IMR-90 (cell line): ENCODE data around the gene COL13A1. TPM values are rescaled to one million over a fixed set of nuclear protein-coding genes. Genes with fewer than 3 reads are reported as not detected.

ENCODE experiments used
- ATAC-seq: fragments of 200-7000 bp; cut with Tn5 transposase; 2 replicates; pipeline ENCODE4 v1.9.1; 2020; ENCODE audit warnings: low read depth, mild to moderate bottlenecking, moderate library complexity
- BruUV-seq: library from RNA; stranded (reverse); fragments of 400-500 nt; replicated peaks from 2 replicates; lab custom pipeline; 2021; lab: Mats Ljungman, UMichigan
- CTCF ChIA-PET: fragments of 300-600 bp; formaldehyde crosslinking; extraction: SDS; loops from one replicate; lab custom pipeline; 2021; ENCODE audit warnings: antibody characterized with exemption; lab: Yijun Ruan, JAX
- POLR2A ChIA-PET: fragments of 300-600 bp; sonication (Branson Sonifier 250); formaldehyde crosslinking; loops from one replicate; lab custom pipeline; 2022; ENCODE audit warnings: antibody characterized with exemption; ENCODE audit not compliant: unreplicated experiment; lab: Charles Lee
- DNase-seq: peaks from one replicate; pipeline ENCODE4 v3.0.0; 2013
- H2AFZ ChIP-seq: replicated peaks from 2 replicates; pipeline ENCODE3; 2013; ENCODE audit warnings: low read length, mild to moderate bottlenecking; ENCODE audit not compliant: poor library complexity
- H2AK5ac ChIP-seq: 2 replicates; pipeline ENCODE4 v1.6.1; 2013; ENCODE audit warnings: low read depth, low read length, inconsistent platforms
- H2AK9ac ChIP-seq: replicated peaks from 2 replicates; pipeline ENCODE3; 2013; ENCODE audit warnings: mild to moderate bottlenecking, low read depth, low read length, moderate library complexity; ENCODE audit not compliant: poor library complexity
- H2BK120ac ChIP-seq: 2 replicates; pipeline ENCODE4 v1.6.1; 2013; ENCODE audit warnings: low read depth, low read length, inconsistent platforms
- H2BK15ac ChIP-seq: 3 replicates; pipeline ENCODE4 v1.6.1; 2013; ENCODE audit warnings: low read depth, low read length, inconsistent platforms
- H2BK20ac ChIP-seq: 2 replicates; pipeline ENCODE4 v1.6.1; 2013; ENCODE audit warnings: low read depth, mild to moderate bottlenecking, inconsistent platforms, low read length, moderate library complexity
- H2BK5ac ChIP-seq: 2 replicates; pipeline ENCODE4 v1.6.1; 2013; ENCODE audit warnings: mild to moderate bottlenecking, low read depth, low read length, inconsistent platforms; ENCODE audit not compliant: poor library complexity, severe bottlenecking
- H3K14ac ChIP-seq: replicated peaks from 2 replicates; pipeline ENCODE4 v1.6.1; 2013; ENCODE audit warnings: low read depth, low read length, inconsistent platforms
- H3K18ac ChIP-seq: 2 replicates; pipeline ENCODE4 v1.6.1; 2013; ENCODE audit warnings: low read depth, low read length, control low read depth
- H3K23ac ChIP-seq: 2 replicates; pipeline ENCODE4 v1.6.1; 2013; ENCODE audit warnings: low read depth, low read length, inconsistent platforms
- H3K27ac ChIP-seq: 2 replicates; pipeline ENCODE4 v1.5.1; 2013; ENCODE audit warnings: mild to moderate bottlenecking, control low read depth, low read length; ENCODE audit not compliant: insufficient read depth
- H3K27me3 ChIP-seq: 2 replicates; pipeline ENCODE4 v1.6.1; 2013; ENCODE audit warnings: low read length; ENCODE audit not compliant: control insufficient read depth, insufficient read depth
- H3K36me3 ChIP-seq: 2 replicates; pipeline ENCODE4 v1.6.1; 2013; ENCODE audit warnings: low read length, mixed read lengths; ENCODE audit not compliant: control insufficient read depth, insufficient read depth
- H3K4ac ChIP-seq: 2 replicates; pipeline ENCODE4 v1.6.1; 2013; ENCODE audit warnings: low read depth, low read length, inconsistent platforms
- H3K4me1 ChIP-seq: 2 replicates; pipeline ENCODE4 v1.6.1; 2013; ENCODE audit warnings: low read length, mixed read lengths; ENCODE audit not compliant: control insufficient read depth, insufficient read depth
- H3K4me2 ChIP-seq: 2 replicates; pipeline ENCODE4 v1.6.1; 2013; ENCODE audit warnings: low read depth, mild to moderate bottlenecking, control low read depth, low read length, moderate library complexity
- H3K4me3 ChIP-seq: 2 replicates; pipeline ENCODE4 v1.5.1; 2013; ENCODE audit warnings: low read depth, mild to moderate bottlenecking, control low read depth, low read length, moderate library complexity; ENCODE audit not compliant: insufficient read depth
- H3K56ac ChIP-seq: 2 replicates; pipeline ENCODE4 v1.6.1; 2013; ENCODE audit warnings: low read length, inconsistent platforms; ENCODE audit not compliant: insufficient read depth; ENCODE audit errors: extremely low read depth
- H3K79me1 ChIP-seq, 2 experiments: 2 replicates each; pipeline ENCODE4 v1.6.1; 2013; ENCODE audit warnings: low read length in 2 of 2, inconsistent platforms in 1 of 2, low read depth in 1 of 2
- H3K9ac ChIP-seq: 2 replicates; pipeline ENCODE4 v1.6.1; 2013; ENCODE audit warnings: low read depth, low read length, control low read depth
- H3K9me1 ChIP-seq: 2 replicates; pipeline ENCODE4 v1.6.1; 2013; ENCODE audit warnings: low read length, inconsistent platforms; ENCODE audit not compliant: insufficient read depth
- H3K9me3 ChIP-seq: 2 replicates; pipeline ENCODE4 v1.6.1; 2013; ENCODE audit warnings: low read length; ENCODE audit not compliant: control insufficient read depth, insufficient read depth
- H4K20me1 ChIP-seq: 2 replicates; pipeline ENCODE4 v1.6.1; 2013; ENCODE audit warnings: low read length, inconsistent platforms; ENCODE audit not compliant: insufficient read depth
- H4K5ac ChIP-seq: 2 replicates; pipeline ENCODE4 v1.6.1; 2013; ENCODE audit warnings: mild to moderate bottlenecking, low read depth, low read length, control low read depth
- H4K8ac ChIP-seq, 2 experiments: 2 replicates each; pipeline ENCODE4 v1.6.1; 2013; ENCODE audit warnings: low read depth in 2 of 2, low read length in 2 of 2, control low read depth in 1 of 2, inconsistent platforms in 1 of 2
- H4K91ac ChIP-seq: 2 replicates; pipeline ENCODE4 v1.6.1; 2013; ENCODE audit warnings: low read depth, low read length, inconsistent platforms; ENCODE audit not compliant: insufficient read depth
- MAZ ChIP-seq: IDR thresholded peaks from 2 replicates; pipeline ENCODE4 v1.6.1; 2012; ENCODE audit warnings: low read depth, mild to moderate bottlenecking, low read length, improper control_type of control experiment, moderate library complexity, borderline replicate concordance
- MXI1 ChIP-seq: IDR thresholded peaks from 2 replicates; pipeline ENCODE4 v1.6.1; 2012; ENCODE audit warnings: low read depth, mild to moderate bottlenecking, low read length, moderate library complexity, borderline replicate concordance
- NFE2L2 ChIP-seq: fragments of 150-350 bp; IDR thresholded peaks from 2 replicates; pipeline ENCODE4 v1.6.1; 2016; ENCODE audit warnings: low read depth, mild to moderate bottlenecking, low read length
- POLR2A ChIP-seq: IDR thresholded peaks from 2 replicates; pipeline ENCODE4 v1.6.1; 2012; ENCODE audit warnings: mild to moderate bottlenecking, low read depth, low read length
- RAD21 ChIP-seq: IDR thresholded peaks from 2 replicates; pipeline ENCODE4 v1.6.1; 2012; ENCODE audit warnings: low read length, improper control_type of control experiment
- RCOR1 ChIP-seq: IDR thresholded peaks from 2 replicates; pipeline ENCODE4 v1.6.1; 2012; ENCODE audit warnings: mild to moderate bottlenecking, low read length, improper control_type of control experiment; ENCODE audit not compliant: insufficient replicate concordance
- RFX5 ChIP-seq: IDR thresholded peaks from 2 replicates; pipeline ENCODE4 v1.8.0; 2012; ENCODE audit warnings: low read depth, mild to moderate bottlenecking, low read length, moderate library complexity
- SMC3 ChIP-seq: fragments of 150-350 bp; IDR thresholded peaks from 2 replicates; pipeline ENCODE4 v1.6.1; 2016; ENCODE audit warnings: low read depth, mild to moderate bottlenecking, antibody characterized with exemption, low read length, moderate library complexity
- dilution Hi-C: fragments of 300-500 bp; cut with HindIII; formaldehyde crosslinking; loops from one replicate; pipeline ENCODE4 v1.14.3; 2018; ENCODE audit warnings: low sequenced_read_pairs; ENCODE audit not compliant: unreplicated experiment
- in situ Hi-C: fragments of 300-500 bp; cut with MboI; formaldehyde crosslinking; loops from 3 replicates; pipeline ENCODE4 v1.14.3; 2019; ENCODE audit warnings: low sequenced_read_pairs, inconsistent platforms, mixed read lengths
- intact Hi-C: fragments of 100-400 bp; cut with micrococcal nuclease; formaldehyde crosslinking; loops from 2 replicates; pipeline ENCODE4 v1.10.0; 2022
- polyA plus RNA-seq, 3 experiments: library from polyadenylated mRNA; depleted of rRNA; stranded (reverse); fragments of >200 nt; gene quantifications; 2 replicates each; pipeline ENCODE4 v1.2.3, GENCODE V29; 2012; ENCODE audit warnings: low replicate concordance in 1 of 3
- total RNA-seq: library from RNA; depleted of rRNA; stranded (reverse); fragments of >200 nt; gene quantifications from 2 replicates; pipeline ENCODE4 v1.2.3, GENCODE V29; 2012

COL13A1 gene
- total and polyA plus RNA-seq, 2 of the 4 experiments (the other 2 are of a cell fraction) = 12.2 to 31.3 TPM

- Histone ChIP-seq H3K23ac (peak overlapping the region; percentile 9; the same call in 1 of the 2 replicates), H2BK15ac (peak overlapping the region; percentile 10; the same call in 1 of the 3 replicates), H2BK120ac (peak overlapping the region; percentile 50), H3K14ac (no peak overlapping the region; the same call in 1 of the 2 replicates), H4K5ac (peak overlapping the region; percentile 52; the same call in 1 of the 2 replicates), H2AK9ac (no peak overlapping the region), H3K4me3 (no peak overlapping the region), H2BK20ac (peak overlapping the region; percentile 40), H3K27ac (no peak overlapping the region), H3K4me2 (peak overlapping the region; percentile 78; the same call in 1 of the 2 replicates), H3K4me1 (peaks cover 5% of the 10 kb centered on the region), H3K36me3 (no peaks in the 10 kb centered on the region), H4K8ac (no peak overlapping the region; a peak in 1 of 4 replicates), H3K56ac (no peak overlapping the region), H3K9ac (no peak overlapping the region), H3K79me1 (no peaks in the 10 kb centered on the region), H3K9me1 (peaks cover 4% of the 10 kb centered on the region), H2AFZ (no peak overlapping the region), H2BK5ac (peak overlapping the region; percentile 12), H3K27me3 (peaks cover 12% of the 10 kb centered on the region), H4K91ac (peak overlapping the region; percentile 48), H3K18ac (0 out of 2 replicates have a peak overlapping the region, but pooled peaks have one; percentile 3), H3K9me3 (peaks cover 6% of the 10 kb centered on the region), H2AK5ac (0 out of 2 replicates have a peak overlapping the region, but pooled peaks have one; percentile 16), H4K20me1 (peaks cover 6% of the 10 kb centered on the region; the same call in 1 of the 2 replicates), H3K4ac (peak overlapping the region; percentile 44)
- dilution Hi-C loops (no loop called here), in situ Hi-C loops (no loop called here), intact Hi-C loops (loop anchor here (5.0 to 10.0 kb wide), 2 partner anchors 79 to 171 kb away; partner anchors contain the start of genes MACROH2A2 and TYSND1)
- BruUV-seq = no TSS peak
- POLR2A ChIA-PET = no interaction called here
- CTCF ChIA-PET = interaction anchor here (1.7 kb wide), 2 partner anchors 10 to 15 kb away, joined by 4 to 8 read pairs; no protein-coding TSS in a partner anchor
- ATAC-seq = no peak
- peak; percentile 15 for DNase-seq
- TF ChIP-seq MAZ (no peak), RCOR1 (no peak), POLR2A (no peak), MXI1 (no peak), NFE2L2 (no peak), RAD21 (no peak), RFX5 (no peak), SMC3 (no peak)
Observed at GRCh38 chr10:69973678-69974077, 172.0 kb downstream of the COL13A1 start.
